DMS53 treated with DMSO at 0.1 percent for 48 hours (cell line): Measurements from ENCODE around the gene RGS7.
"Not testable (repeated sequence)": the region's sequence is repeated elsewhere in the genome, so short reads cannot be mapped to it uniquely, and the experiment has no call there.

Source experiments
- DNase-seq: peaks from one replicate; lab custom pipeline; 2025; ENCODE audit not compliant: unreplicated experiment; lab: John Stamatoyannopoulos, UW

The RGS7 gene

DNA sequence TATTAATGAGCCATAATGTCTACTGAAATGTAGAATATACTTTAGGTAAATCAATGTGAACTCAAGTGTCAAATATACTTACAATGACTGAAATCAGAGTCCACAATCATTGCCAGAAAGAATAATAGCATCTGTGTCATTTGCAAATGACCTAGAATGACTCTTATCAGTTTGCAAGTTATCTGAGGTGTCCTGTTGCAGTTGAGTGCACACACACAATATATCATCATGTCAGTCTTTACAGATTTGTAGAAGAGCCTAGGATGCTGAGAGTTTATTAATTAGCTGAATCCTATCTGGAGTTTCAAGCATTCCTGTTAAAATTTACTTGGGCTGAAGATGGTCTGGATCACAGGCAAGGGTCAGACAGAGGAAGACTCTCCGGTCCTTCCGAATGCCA, 421.1 kb downstream of the RGS7 start:
- DNase-seq: no peak

GRCh38 chr1:240931031-240931430, 426.0 kb downstream of the RGS7 start:
- no peak for DNase-seq

DNA sequence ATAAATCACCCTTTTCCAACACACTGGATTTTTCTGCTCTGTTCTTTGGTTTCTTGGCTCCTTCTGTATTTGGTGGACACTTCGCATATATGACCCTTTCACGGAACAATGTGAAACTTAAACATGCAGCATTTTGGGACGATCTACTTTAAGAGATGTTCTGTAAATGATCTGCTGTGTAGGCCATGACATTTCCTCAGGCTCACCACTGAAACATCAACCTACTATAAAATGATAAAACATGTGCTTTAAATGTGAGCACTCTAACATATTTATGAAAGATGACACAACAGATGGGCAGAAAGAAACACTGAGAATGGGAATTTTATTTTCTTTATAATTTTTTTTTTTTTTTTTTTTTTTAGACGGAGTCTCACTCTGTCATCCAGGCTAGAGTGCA, 428.7 kb downstream of the RGS7 start:
- no peak for DNase-seq

- no peak for DNase-seq
Observed at GRCh38 chr1:240927821-240928220, 429.2 kb downstream of the RGS7 start.

- DNase-seq: no peak
Observed at GRCh38 chr1:240925273-240925672, 431.7 kb downstream of the RGS7 start.

- no peak for DNase-seq
Observed at GRCh38 chr1:240917976-240918375, 439.0 kb downstream of the RGS7 start.

GRCh38 chr1:240914506-240914905, 442.5 kb downstream of the RGS7 start:
- no peak for DNase-seq

DNA sequence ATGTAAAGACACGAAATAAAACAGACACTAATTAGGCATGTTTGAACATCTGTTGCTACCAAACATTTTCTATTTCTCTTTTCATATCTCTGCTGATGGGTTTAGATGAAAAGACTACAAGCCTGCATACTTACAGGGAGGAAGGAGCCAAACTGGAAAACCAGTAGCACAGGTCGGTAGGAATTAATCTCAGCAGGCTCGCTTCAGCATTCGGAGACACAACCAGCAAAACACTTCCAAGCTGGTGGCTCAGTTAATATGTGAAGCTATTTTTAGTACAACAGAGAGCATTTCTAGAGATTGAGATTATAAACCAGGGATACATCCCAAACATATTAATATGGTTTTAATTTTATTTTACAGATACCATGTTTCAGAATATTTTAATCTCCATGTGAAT, 444.2 kb downstream of the RGS7 start:
- DNase-seq: no peak

DNA sequence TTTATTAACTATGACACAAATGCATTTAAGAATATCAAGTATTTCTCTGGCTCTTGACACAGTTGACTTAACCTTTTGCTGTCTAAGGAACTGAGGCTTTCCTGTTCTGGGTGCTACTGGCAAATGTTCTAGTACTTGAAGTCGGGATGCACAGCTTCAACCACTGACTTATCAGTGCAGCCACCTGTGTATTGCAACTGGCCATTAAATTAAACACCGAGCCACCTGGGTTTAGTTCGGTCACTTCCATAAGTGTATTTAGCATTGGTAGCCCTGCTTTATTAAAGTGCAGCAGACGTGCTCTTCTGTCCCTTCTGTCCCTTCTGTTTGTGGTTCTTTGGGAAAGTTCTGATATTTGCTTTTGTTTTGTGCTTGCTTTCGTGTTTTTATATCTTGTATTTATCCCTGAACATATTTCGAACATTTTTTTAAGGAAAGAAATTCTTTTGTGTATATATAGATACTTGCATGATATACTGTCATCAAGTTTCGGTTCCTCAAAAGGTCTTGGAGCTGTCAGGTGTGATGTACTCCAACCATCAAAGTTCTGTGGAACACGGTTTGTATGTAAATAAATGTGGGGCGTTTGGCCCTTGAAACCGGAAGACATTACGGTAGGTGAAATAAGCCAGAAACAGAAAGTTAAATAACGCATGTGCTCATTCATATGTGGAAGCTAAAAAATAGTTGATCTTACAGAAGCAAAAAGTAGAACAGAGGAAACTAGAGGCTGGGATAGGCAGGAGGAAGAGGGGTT, 447.1 kb downstream of the RGS7 start:
- no peak for DNase-seq

DNA sequence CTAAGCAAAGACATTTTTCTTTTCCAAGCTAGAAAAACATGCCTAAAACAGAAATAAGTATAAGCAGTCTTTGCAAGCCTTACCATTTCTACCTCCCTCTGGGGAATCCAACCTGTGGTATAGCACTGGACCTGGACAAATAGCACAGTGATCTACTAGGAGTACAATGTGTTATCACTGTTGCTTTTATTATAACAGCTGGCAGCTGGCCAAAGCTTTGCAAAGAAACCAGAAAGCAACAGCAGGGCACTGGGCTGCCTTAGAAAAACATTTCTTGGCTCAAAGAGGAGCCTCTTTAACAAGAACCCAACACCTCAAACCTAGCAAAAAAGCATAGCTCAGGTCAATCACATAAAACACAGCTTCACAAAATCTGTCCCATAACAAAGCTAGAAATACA, 450.5 kb downstream of the RGS7 start:
- DNase-seq: no peak

DNA sequence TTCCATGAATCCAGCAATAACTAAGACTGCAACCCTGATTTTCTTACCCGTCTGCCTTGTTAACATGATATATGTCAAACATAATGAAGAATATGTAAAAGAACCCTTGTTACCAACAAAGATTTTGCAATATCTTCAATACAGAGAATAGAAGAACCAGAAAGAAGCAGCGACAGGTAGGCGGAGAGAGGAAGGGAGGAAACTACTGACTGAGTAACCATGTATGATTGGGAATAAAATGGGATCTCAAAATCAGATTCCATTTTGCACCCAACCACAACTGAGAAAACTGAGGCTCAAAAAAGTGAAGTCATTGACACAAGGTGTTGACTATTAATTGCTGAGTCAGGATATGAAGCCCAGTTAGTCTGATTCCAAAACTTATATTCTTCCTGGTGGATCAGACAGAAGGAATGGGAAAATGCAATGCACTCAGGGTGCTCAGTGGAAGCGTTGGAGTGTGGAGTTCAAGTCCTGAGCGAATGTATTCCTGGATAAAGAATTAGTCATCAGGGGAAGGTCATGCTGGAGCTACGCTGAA, 451.7 kb downstream of the RGS7 start:
- no peak for DNase-seq

DNA sequence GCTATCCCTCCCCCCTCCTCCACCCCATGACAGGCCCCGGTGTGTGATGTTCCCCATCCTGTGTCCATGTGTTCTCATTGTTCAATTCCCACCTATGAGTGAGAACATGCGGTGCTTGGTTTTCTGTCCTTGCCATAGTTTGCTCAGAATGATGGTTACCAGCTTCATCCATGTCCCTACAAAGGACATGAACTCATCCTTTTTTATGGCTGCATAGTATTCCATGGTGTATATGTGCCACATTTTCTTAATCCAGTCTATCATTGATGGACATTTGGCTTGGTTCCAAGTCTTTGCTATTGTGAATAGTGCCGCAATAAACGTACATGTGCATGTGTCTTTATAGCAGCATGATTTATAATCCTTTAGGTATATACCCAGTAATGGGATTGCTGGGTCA, 461.6 kb downstream of the RGS7 start:
- DNase-seq: not testable (repeated sequence)

GRCh38 chr1:240888787-240889048, 468.3 kb downstream of the RGS7 start:
- DNase-seq: no peak

DNA sequence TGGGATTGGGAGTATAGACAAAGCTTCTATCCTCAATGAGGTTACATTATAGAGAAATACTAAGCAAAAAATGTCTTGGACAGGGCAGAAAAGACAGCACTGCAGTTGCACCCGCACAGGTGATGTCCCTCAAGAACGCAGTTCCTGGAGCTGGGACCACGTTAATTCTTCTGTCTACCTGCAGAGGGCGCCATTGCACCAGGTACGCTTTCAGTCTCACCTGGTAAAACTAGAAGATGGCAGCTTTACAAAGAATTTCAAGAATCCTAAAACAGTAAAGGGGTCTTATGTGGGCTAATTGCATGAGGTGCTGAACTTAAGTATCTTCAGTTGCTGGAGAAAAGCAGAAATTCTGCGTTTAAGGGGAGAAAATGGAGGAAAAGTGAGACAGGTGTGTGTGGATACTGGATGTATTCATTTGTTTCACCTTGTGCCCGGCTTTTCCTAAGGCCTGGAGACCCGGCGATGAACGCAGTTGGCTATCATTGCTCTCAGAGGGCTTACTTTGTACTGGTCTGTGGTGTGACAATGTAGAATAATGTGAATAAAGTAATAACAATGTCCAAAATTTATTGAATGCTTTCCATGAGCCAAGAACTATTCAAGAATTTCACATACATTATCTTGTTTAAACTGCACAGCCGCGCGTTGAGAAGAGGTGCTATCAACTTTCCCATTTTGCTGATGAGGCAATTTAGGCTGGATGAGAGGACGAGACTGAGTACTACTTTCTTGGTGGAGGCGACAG, 468.8 kb downstream of the RGS7 start:
- peak; percentile 58 for DNase-seq

DNA sequence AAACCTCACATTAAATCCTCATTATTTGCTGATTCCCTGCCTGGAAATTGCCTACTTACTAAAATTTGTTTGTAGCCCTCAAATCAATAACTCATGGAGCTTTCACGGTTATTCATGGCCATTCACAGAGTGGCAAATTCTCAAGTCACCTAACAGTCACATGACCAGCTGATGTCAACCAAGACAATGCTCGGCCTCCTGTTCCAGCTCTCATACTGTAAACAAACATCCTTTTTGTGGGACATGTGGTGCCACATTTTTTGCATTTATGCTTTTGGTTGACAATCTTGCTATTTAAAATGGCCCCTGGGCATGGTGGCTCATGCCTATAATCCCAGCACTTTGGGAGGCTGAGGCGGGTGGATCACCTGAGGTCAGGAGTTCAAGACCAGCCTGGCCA, 473.5 kb downstream of the RGS7 start:
- no peak for DNase-seq

DNA sequence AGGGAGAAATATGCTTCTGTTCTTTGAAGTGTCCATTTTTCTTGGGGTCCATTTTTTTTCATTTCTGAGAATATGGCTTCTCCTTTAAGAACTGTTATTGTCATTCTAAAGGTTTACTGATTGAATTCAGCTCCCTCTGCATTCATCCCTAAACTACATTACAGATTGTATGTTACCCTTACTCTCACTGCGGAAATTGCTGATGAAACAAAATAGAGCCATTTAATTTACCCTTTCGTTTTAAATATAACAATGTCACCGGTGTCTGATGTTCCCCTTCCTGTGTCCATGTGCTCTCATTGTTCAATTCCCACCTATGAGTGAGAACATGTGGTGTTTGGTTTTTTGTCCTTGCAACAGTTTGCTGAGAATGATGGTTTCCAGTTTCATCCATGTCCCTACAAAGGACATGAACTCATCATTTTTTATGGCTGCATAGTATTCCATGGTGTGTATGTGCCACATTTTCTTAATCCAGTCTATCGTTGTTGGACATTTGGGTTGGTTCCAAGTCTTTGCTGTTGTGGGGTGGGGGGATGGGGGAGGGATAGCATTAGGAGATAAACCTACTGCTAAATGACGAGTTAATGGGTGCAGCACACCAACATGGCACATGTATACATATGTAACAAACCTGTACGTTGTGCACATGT, 474.2 kb downstream of the RGS7 start:
- not testable (repeated sequence) for DNase-seq

DNA sequence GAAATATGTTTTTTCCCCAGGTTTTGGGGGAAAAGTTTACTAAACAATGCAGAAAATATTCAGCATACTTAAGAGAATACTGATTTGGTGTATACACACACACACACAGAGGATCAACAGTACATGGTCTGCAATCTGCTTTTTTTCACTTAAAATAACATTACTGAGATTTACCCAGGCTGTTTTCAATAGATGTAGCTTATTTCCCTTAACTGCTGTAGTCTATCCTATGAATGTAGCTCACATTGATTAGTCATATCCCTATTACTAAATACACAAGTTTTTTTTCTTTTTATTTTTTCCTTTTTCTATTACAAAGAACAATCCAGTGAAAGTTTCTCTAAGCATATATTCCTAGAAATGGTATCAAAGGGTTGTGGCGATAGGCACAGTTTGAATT, 478.4 kb downstream of the RGS7 start:
- DNase-seq: no peak

GRCh38 chr1:240877605-240878004, 479.4 kb downstream of the RGS7 start:
- no peak for DNase-seq

GRCh38 chr1:240876071-240876470, 480.9 kb downstream of the RGS7 start:
- DNase-seq: no peak

GRCh38 chr1:240869071-240869470, 487.9 kb downstream of the RGS7 start:
- no peak for DNase-seq

- DNase-seq: no peak
Observed at GRCh38 chr1:240866724-240867123, 490.3 kb downstream of the RGS7 start.

DNA sequence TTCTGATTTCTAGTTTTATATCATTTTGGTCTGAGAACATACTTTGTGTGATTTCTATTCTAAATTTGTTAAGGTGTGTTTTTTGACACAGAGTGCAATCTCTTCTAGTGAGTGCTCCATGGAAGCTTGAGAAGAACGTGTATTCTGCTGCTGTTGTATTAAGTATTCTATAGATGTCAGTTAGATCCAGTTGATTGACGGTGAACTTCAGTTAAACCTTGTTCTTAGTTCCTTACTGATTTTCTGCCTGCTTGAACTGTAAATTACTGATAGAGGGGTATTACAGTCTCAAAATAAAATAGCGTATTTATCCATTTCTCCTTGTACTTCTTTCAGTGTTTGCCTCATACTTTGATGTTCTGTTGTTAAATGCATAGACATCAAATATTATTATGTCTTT, 497.0 kb downstream of the RGS7 start:
- DNase-seq: no peak
